ENCODE results near the gene SLC39A11.
A peak's percentile ranks its signal among the peaks of the same experiment; 100 is the strongest.
"Not testable (repeated sequence)": the region's sequence is repeated elsewhere in the genome, so short reads cannot be mapped to it uniquely, and the experiment has no call there.

SLC39A11 gene

DNA sequence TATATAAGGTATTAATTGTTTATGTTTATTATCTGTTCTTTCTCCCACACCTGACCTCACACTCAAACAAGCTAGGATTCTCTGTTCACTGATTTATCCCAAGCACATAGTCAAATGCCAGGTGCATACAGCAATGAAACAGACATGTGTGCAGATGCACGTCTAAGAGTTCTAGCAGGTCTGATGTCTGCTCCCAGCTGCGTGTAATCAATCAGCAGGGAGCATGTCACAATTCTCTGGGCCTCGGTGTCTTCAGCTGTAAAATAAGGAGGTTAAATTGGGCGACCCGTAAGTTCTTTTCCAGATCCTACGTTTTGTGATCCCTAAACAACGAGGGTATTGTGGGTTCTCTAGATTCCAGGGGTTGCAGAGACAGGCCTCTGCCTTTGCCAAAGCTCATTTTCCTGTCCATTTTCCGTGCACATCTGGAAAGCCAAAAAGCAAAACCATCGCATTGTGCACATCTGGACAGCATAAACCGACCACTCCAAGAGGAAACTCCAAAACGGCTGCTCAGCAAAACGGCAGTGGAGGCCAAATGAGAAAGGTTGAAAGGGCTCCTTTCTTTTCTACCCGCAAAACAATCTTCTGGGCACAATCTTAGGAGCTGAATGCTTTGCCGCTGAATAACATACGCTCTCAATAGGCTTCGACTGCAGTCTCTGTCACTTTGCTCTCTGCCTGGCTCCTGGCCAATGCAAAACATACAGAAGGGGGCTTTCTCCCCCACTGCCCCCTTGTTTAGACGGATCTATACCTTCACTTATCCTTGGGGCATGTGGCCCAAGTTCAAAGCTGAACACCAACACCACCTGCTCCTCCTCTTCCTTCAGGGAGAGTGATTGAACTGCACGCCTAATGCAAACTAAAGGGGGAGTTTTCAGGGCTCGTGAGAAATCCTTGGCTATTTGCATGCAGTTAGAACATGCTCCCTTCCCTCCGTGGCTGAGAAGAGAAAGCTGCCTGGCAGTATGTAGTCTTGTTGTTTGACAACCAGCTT, 426.3 kb downstream of the SLC39A11 start:
- DNase-seq, result peak in 1 of 2 experiments; percentile 23

GRCh38 chr17:72662827-72663190, 429.7 kb downstream of the SLC39A11 start:
- no peak for DNase-seq

- no peak for DNase-seq
Observed at GRCh38 chr17:72661945-72662826, 430.3 kb downstream of the SLC39A11 start.

- DNase-seq, result peak in 1 of 2 experiments; percentile 40
Observed at GRCh38 chr17:72661116-72661944, 431.2 kb downstream of the SLC39A11 start.

GRCh38 chr17:72660274-72661115, 432.0 kb downstream of the SLC39A11 start:
- DNase-seq, result no peak

GRCh38 chr17:72659811-72660210, 432.7 kb downstream of the SLC39A11 start:
- no peak for DNase-seq

- no peak for DNase-seq
Observed at GRCh38 chr17:72658675-72659074, 433.8 kb downstream of the SLC39A11 start.

DNA sequence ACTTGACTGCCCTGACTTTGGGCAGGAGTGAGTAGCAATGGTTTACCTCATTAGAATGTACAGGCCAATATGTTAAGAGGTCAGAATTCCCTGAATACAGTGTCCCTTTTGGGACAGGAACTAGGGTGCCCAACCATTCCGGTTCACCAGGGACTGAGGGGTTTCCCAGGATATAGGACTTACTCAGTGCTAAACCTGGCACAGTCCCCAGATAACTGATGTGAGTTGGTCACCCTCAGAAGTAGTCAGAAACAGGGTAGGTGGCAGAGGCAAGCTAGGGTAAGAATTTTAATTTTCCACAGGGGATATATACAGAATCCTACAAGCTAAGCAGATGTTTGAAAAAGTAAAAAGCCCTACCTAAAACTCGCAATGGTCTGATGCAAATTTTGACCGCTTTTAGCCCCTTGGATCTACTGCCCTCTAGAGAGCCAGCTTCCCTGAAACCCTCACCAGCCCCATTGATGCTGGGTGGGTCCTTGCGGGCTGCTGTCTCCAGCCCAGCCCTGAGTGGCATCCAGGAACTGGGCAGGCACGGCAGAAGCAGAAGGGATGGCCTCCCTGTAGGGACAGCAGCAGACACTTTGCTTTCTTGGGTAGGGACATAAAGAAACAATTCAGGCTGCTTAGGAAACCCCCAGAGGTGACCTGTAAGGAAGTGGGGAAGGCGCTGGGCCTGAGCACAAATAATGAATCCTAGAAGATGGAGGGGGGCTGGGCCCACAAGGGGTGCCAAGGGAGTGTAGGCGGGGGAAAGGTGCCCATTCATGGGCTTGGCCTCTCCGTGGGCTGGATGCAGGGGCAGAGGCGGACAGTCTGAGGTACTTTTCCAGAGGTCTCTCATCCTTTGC, 434.8 kb downstream of the SLC39A11 start:
- DNase-seq, result no peak

DNA sequence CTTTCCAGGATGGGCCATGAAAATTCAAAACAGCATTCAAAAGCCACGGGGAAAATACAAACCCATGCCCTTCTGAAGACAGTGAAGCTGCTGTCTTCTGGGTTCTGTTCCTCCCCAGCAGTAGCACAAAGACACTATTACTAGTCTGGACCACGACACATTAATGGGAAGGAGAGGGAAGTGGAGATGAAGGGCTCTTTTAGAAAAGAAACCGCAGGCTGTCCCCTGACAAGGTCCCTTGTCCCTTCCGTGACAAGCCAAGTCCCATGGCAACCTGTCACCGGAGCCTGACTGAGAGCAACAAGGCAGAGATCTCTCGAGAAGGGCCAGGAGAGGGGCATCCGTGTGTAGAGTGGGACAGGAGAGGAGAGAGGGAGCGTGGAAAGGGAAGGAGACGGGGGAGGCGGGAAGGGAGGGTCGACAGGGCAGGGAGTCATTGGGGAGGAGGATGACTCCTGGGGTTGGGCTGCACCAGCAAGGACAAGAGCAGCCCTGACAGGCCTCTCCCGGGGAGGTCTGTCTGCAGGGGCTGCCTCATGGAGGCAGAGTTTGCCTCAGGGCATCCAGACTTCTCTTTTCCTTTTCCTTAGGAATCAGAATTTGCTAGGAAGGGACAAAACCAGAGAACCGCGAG, 436.2 kb downstream of the SLC39A11 start:
- peak in 1 of 2 experiments; percentile 31 for DNase-seq

DNA sequence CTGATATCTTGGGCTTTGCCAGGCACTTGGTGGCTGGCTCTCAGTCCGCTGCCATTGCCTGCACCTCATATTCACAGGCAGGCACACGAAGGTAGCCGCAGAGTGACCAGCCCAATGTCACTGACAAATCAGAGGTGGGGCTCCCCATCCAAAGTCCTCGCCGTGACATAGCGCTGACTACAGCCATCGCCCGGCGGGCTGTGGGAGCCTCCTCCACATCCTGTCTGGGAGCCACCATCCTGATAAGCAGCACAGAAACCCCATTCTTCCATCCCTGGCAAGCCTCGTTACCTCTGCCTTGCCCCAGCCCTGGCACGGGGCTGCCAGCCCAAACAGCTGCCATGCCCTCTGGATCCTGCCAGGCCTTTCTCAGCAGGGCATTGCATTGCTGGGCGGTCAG, 437.8 kb downstream of the SLC39A11 start:
- no peak for DNase-seq

DNA sequence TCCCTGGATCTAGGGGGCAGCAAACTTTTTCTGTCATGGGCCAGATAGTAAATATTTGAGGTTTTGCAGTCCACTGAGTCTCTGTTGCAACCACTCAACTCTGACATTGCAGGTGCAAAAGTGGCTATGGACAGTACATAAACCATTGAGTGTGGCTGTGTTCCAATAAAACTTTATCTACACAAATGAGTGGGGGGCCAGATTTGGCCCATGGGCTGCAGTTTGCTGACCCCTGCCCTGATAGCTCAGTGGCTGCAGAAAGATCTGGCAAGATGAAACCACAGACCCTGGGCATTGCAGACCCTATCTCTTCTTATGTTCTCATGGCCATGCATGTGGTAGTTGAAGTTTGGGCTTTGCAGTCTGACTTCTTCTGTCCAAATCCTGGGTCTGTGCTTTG, 440.5 kb downstream of the SLC39A11 start:
- no peak for DNase-seq

DNA sequence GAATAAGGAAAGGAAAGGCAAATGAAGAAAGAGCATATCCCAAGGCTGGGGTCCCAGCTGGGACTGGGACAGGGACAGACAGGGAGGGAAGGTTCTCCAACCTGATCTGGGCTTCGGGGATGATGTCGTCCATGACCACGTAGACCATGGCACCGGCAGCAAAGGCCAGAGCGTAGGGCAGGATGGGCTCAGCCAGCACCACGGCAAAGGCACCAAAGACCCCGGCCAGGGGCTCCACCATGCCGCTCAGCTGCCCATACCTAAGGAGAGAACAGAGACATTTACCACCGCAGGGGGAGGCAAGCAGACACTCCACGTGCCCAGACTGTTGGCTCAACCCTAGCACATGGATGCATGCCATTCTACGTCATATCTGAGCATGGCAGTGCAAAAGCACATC, 443.8 kb downstream of the SLC39A11 start:
- no peak for DNase-seq

DNA sequence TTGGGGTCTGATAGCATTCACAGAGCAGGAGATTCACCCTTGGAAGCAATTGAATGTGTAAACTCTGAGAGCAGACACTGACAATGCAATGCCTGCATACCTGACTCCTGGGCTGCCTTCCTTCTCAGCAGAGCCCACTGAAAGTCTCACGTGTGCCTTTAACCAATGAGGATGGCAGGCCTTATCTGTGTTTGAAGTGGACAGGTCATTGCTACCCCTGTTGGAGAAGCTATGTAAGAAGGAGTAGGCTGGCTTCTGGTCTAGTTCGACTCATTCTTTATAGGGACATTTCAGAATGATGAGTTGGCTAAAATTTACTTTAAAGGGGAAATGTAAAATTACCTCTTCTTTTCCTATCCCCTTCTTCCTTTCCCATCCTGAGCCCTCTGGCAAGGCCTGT, 446.3 kb downstream of the SLC39A11 start:
- DNase-seq, result no peak

DNA sequence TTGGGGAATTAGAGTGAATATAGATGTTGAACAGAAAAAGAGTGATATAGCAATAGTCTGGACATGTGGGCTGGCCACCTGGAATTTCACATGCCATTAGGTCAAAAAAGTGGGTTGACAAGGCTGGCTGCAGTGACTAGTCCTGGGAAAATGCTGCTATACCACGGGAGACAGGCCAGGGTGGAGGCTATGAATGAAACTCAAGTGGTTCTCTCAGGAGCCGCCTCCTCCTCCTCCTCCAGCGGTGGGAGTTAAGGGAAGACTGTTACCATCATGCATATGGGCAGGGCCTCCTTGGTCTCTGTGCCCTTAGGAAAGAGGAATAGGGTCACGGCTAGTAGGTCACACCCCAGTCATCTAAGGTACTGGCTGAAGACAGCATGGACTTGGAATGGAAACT, 448.0 kb downstream of the SLC39A11 start:
- no peak for DNase-seq

DNA sequence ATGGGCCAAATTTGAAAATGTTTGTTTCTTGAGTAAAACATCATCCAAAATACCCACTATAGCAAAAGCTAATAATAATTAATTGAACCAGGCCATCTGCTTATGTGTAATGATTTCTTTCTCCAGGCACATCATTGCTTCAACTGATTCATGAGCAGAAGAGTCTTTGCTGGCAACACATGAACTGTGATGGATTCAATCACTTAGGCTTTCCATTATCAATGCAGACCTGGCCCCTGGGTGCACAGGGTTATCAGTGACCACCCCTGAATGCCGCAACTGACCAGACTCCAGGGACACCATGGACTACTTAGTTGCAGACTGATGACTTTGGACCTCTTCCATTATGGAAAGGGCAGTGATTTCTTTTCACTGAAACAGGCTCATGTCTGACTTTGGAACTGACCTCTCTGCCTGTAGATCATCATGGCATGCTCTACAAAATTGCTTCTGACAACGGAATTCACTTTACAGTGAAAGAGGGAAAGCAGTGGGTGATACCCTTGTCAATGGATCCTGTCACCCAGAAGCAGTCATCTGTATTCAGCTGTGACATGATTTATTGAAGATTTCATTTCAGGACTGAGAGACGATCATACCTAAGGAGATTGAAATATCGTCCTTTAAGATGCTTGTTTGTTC, 448.8 kb downstream of the SLC39A11 start:
- no peak for DNase-seq

GRCh38 chr17:72642720-72643119, 449.8 kb downstream of the SLC39A11 start:
- no peak for DNase-seq

GRCh38 chr17:72640415-72641165, 451.9 kb downstream of the SLC39A11 start:
- DNase-seq, result peak; percentile 18 to 83

DNA sequence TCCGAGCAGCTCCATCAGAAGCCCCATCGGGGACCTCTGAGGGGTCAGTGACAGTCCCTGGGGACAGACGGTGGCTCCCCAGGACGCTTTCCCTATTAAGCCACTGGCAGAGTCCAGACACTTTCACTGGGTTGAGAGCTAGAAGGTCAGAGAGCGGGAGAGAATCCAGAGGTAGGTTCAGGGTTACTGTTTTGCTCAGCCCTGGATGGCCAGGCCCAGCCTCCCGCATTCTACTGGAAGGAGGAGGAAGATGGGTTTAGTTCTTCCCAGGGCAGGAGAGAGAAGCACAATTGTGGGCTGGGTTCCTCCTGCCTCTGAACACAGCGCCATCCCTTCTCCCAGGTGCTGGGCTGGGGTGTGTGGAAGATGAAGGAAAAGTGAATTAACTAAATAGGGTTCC, 452.8 kb downstream of the SLC39A11 start:
- no peak for DNase-seq

- DNase-seq, result not testable (repeated sequence)
Observed at GRCh38 chr17:72638932-72639331, 453.6 kb downstream of the SLC39A11 start.
